ENCODE data around the gene LRRC17.

Gene LRRC17

GRCh38 chr7:102912742-102913141 lies at the start of gene LRRC17:
Gene LRRC17 (plus strand): TSS chr7:102913000. CDS start chr7:102933914, 20,914 bp downstream.
- WGBS (ENCODE audit: insufficient coverage, insufficient read length), result no CpG with 5 or more reads among the region's 6 CpGs
- Histone ChIP-seq H3K27ac (ENCODE audit: low read length) (no peak within 1 kb of the TSS), H3K36me3 (ENCODE audit: control insufficient read depth, insufficient read depth, low read length) (no peaks in the 10 kb centered on the region), H3K27me3 (ENCODE audit: control insufficient read depth, insufficient read depth, low read length) (no peaks in the 10 kb centered on the region), H3K9me3 (ENCODE audit: control insufficient read depth, insufficient read depth, low read length) (no peaks in the 10 kb centered on the region), H3K4me1 (ENCODE audit: control insufficient read depth, insufficient read depth, low read length) (no peaks in the 10 kb centered on the region), H3K4me3 (ENCODE audit: low read length) (no peak within 1 kb of the TSS)
- DNase-seq (ENCODE audit: low read depth, low spot score), result no peak

DNA sequence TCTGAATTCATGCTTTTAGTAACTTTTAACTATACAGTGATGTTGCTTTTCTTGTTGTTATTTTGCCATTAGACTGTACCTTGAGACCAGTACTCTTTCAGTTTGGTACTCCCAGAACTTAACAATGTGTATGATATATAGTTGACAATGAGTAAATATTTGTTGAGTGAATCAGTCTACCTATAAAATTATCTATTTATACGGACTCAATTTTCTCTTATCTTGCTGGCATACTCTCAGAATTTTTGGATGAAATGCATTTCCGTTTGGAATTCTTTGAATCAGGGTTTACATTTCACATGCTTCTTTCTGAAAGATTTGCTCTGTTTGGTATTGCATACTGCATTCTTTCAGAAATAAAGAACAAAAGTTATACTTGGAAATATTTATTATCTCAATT lies 47.8 kb upstream of the LRRC17 start:
- H3K36me3 ChIP-seq (ENCODE audit: control insufficient read depth, insufficient read depth, low read length), result no peaks in the 10 kb centered on the region
- no peaks in the 10 kb centered on the region for H3K27me3 ChIP-seq (ENCODE audit: control insufficient read depth, insufficient read depth, low read length)
- H3K4me1 ChIP-seq (ENCODE audit: control insufficient read depth, insufficient read depth, low read length), result no peaks in the 10 kb centered on the region
- no peak overlapping the region for H3K27ac ChIP-seq (ENCODE audit: low read length)
- H3K4me3 ChIP-seq (ENCODE audit: low read length), result no peak overlapping the region
- no peak for DNase-seq (ENCODE audit: low read depth, low spot score)
- no peaks in the 10 kb centered on the region for H3K9me3 ChIP-seq (ENCODE audit: control insufficient read depth, insufficient read depth, low read length)
- no CpG with 5 or more reads among the region's 2 CpGs for WGBS (ENCODE audit: insufficient coverage, insufficient read length)

GRCh38 chr7:102866535-102867215 lies 46.1 kb upstream of the LRRC17 start:
- Histone ChIP-seq H3K36me3 (ENCODE audit: control insufficient read depth, insufficient read depth, low read length) (no peaks in the 10 kb centered on the region), H3K27ac (ENCODE audit: low read length) (no peak overlapping the region), H3K4me3 (ENCODE audit: low read length) (no peak overlapping the region), H3K9me3 (ENCODE audit: control insufficient read depth, insufficient read depth, low read length) (no peaks in the 10 kb centered on the region), H3K27me3 (ENCODE audit: control insufficient read depth, insufficient read depth, low read length) (no peaks in the 10 kb centered on the region), H3K4me1 (ENCODE audit: control insufficient read depth, insufficient read depth, low read length) (no peaks in the 10 kb centered on the region)
- WGBS (ENCODE audit: insufficient coverage, insufficient read length), result no CpG with 5 or more reads among the region's 3 CpGs
- DNase-seq (ENCODE audit: low read depth, low spot score), result no peak

DNA sequence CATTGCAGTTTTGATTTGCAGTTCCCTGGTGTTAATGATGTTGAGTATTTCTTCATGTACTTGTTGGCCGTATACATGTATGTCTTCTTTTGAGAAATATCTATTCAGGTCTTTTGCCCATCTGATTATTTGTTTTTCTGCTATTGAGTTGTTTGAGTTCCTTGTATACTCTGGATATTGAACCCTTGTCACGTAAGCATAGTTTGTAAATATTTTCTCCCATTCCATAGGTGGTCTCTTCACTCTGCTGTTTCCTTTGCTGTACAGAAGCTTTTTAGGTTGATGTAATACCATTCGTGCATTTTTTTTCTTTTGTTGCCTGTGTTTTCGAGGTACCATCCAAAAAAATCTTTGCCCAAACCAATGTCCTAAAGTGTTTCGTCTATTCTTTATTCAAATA lies 43.6 kb upstream of the LRRC17 start:
- H3K4me1 ChIP-seq (ENCODE audit: control insufficient read depth, insufficient read depth, low read length), result no peaks in the 10 kb centered on the region
- DNase-seq (ENCODE audit: low read depth, low spot score), result no peak
- H3K27me3 ChIP-seq (ENCODE audit: control insufficient read depth, insufficient read depth, low read length), result 0 out of 2 replicates have a peak, but pooled peaks cover 1% of the 10 kb centered on the region
- no peak overlapping the region for H3K4me3 ChIP-seq (ENCODE audit: low read length)
- H3K27ac ChIP-seq (ENCODE audit: low read length), result no peak overlapping the region
- H3K36me3 ChIP-seq (ENCODE audit: control insufficient read depth, insufficient read depth, low read length), result no peaks in the 10 kb centered on the region
- WGBS (ENCODE audit: insufficient coverage, insufficient read length), result no CpG with 5 or more reads among the region's 5 CpGs
- no peaks in the 10 kb centered on the region for H3K9me3 ChIP-seq (ENCODE audit: control insufficient read depth, insufficient read depth, low read length)

- Histone ChIP-seq H3K36me3 (ENCODE audit: control insufficient read depth, insufficient read depth, low read length) (no peaks in the 10 kb centered on the region), H3K27ac (ENCODE audit: low read length) (no peak overlapping the region), H3K27me3 (ENCODE audit: control insufficient read depth, insufficient read depth, low read length) (0 out of 2 replicates have a peak, but pooled peaks cover 1% of the 10 kb centered on the region), H3K4me3 (ENCODE audit: low read length) (no peak overlapping the region), H3K4me1 (ENCODE audit: control insufficient read depth, insufficient read depth, low read length) (no peaks in the 10 kb centered on the region), H3K9me3 (ENCODE audit: control insufficient read depth, insufficient read depth, low read length) (no peaks in the 10 kb centered on the region)
- DNase-seq (ENCODE audit: low read depth, low spot score), result no peak
- no CpG with 5 or more reads among the region's 2 CpGs for WGBS (ENCODE audit: insufficient coverage, insufficient read length)
Measured at GRCh38 chr7:102872460-102872859, 40.3 kb upstream of the LRRC17 start.

DNA sequence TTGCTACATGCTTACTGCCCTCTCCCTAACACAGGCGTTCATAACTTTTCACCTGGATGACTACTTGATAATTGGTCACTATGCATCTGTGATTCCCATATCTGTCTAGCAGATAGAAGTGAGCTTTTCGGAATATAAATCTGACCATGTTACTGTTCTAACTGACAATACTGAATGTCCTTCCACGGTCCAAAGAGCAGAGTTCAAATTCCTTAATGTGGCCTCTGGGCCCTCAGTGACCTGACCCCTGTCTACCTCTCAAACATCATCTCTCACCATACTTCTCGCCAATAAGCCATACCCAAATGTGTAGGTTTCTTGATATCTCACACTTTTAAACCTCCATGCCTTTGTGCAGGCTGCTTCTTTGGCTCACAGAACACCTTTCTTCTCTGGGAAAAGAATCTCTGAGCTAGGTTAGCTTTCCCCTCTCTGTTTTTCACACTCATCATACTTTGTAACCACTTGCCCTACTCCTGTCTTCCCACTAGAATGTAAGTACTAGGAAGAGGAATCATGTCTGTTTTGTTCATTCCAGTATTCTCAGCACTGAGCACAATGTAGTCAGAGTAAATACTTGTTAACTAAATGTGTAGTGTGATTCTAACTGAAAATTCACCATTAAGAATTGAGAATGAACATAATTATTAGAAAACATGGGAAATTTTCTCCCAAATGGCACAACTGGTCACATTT lies 39.2 kb upstream of the LRRC17 start:
- Histone ChIP-seq H3K9me3 (ENCODE audit: control insufficient read depth, insufficient read depth, low read length) (no peaks in the 10 kb centered on the region), H3K27ac (ENCODE audit: low read length) (no peak overlapping the region), H3K4me3 (ENCODE audit: low read length) (no peak overlapping the region), H3K27me3 (ENCODE audit: control insufficient read depth, insufficient read depth, low read length) (0 out of 2 replicates have a peak, but pooled peaks cover 1% of the 10 kb centered on the region), H3K36me3 (ENCODE audit: control insufficient read depth, insufficient read depth, low read length) (no peaks in the 10 kb centered on the region), H3K4me1 (ENCODE audit: control insufficient read depth, insufficient read depth, low read length) (no peaks in the 10 kb centered on the region)
- no CpG with 5 or more reads among the region's 4 CpGs for WGBS (ENCODE audit: insufficient coverage, insufficient read length)
- no peak for DNase-seq (ENCODE audit: low read depth, low spot score)

DNA sequence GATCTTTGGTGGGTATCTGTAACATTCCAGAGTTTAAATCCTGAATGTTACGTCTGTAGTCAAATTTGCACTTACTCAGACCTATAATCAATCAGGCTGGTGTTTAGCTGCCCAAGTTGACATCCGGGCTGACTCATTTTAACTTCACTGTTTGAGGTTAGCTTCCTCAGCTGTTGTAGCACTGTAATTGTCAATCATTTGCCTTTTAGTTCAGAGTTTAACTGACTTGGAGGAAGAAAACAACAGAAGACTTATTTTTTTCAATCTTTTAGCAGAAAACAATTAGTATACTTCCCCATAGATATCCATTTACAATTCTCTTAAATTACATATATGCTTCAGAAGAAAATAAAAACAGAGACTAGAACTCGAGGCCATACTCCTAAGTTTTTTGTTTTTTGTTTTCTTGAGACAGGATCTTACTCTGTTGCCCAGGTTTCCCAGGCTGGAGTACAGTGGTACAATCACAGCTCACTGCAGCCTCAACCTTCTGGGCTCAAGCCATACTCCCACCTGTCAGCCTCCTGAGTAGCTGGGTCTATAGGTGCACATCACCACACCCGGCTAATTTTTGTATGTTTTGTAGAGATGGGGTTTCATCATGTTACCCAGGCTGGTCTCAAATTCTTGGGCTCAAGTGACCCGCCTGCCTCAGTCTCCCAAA lies 38.5 kb upstream of the LRRC17 start:
- Histone ChIP-seq H3K36me3 (ENCODE audit: control insufficient read depth, insufficient read depth, low read length) (no peaks in the 10 kb centered on the region), H3K9me3 (ENCODE audit: control insufficient read depth, insufficient read depth, low read length) (no peaks in the 10 kb centered on the region), H3K4me1 (ENCODE audit: control insufficient read depth, insufficient read depth, low read length) (no peaks in the 10 kb centered on the region), H3K4me3 (ENCODE audit: low read length) (no peak overlapping the region), H3K27me3 (ENCODE audit: control insufficient read depth, insufficient read depth, low read length) (0 out of 2 replicates have a peak, but pooled peaks cover 1% of the 10 kb centered on the region), H3K27ac (ENCODE audit: low read length) (no peak overlapping the region)
- WGBS (ENCODE audit: insufficient coverage, insufficient read length), result no CpG with 5 or more reads among the region's 5 CpGs
- DNase-seq (ENCODE audit: low read depth, low spot score), result no peak

DNA sequence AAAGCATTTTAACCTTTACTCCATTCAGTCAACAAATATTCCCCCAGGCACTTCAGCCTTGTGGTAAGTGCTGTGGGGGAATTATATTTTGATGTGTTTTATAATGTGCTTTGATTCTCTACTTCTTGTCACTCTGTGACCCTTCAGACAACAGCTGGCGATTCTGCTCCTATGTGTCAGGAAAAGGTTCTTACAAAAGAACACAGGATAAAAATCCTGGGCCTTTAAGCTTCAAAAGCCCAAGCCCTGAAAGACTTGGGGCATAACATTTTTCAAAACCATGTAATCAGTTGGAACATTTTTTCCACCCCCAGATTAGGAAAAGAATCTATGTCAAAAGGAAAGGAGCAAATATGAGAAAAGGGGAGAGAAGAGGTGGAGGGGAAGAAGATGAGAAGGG lies 37.8 kb upstream of the LRRC17 start:
- H3K4me3 ChIP-seq (ENCODE audit: low read length), result no peak overlapping the region
- H3K4me1 ChIP-seq (ENCODE audit: control insufficient read depth, insufficient read depth, low read length), result no peaks in the 10 kb centered on the region
- no peaks in the 10 kb centered on the region for H3K9me3 ChIP-seq (ENCODE audit: control insufficient read depth, insufficient read depth, low read length)
- 0 out of 2 replicates have a peak, but pooled peaks cover 1% of the 10 kb centered on the region for H3K27me3 ChIP-seq (ENCODE audit: control insufficient read depth, insufficient read depth, low read length)
- H3K27ac ChIP-seq (ENCODE audit: low read length), result no peak overlapping the region
- H3K36me3 ChIP-seq (ENCODE audit: control insufficient read depth, insufficient read depth, low read length), result no peaks in the 10 kb centered on the region
- no CpG with 5 or more reads among the region's 1 CpG for WGBS (ENCODE audit: insufficient coverage, insufficient read length)
- no peak for DNase-seq (ENCODE audit: low read depth, low spot score)

GRCh38 chr7:102875700-102876295 lies 37.0 kb upstream of the LRRC17 start:
- H3K9me3 ChIP-seq (ENCODE audit: control insufficient read depth, insufficient read depth, low read length), result no peaks in the 10 kb centered on the region
- no peak overlapping the region for H3K4me3 ChIP-seq (ENCODE audit: low read length)
- DNase-seq (ENCODE audit: low read depth, low spot score), result no peak
- no CpG with 5 or more reads among the region's 3 CpGs for WGBS (ENCODE audit: insufficient coverage, insufficient read length)
- H3K36me3 ChIP-seq (ENCODE audit: control insufficient read depth, insufficient read depth, low read length), result no peaks in the 10 kb centered on the region
- H3K27me3 ChIP-seq (ENCODE audit: control insufficient read depth, insufficient read depth, low read length), result 0 out of 2 replicates have a peak, but pooled peaks cover 1% of the 10 kb centered on the region
- H3K27ac ChIP-seq (ENCODE audit: low read length), result no peak overlapping the region
- H3K4me1 ChIP-seq (ENCODE audit: control insufficient read depth, insufficient read depth, low read length), result no peaks in the 10 kb centered on the region

DNA sequence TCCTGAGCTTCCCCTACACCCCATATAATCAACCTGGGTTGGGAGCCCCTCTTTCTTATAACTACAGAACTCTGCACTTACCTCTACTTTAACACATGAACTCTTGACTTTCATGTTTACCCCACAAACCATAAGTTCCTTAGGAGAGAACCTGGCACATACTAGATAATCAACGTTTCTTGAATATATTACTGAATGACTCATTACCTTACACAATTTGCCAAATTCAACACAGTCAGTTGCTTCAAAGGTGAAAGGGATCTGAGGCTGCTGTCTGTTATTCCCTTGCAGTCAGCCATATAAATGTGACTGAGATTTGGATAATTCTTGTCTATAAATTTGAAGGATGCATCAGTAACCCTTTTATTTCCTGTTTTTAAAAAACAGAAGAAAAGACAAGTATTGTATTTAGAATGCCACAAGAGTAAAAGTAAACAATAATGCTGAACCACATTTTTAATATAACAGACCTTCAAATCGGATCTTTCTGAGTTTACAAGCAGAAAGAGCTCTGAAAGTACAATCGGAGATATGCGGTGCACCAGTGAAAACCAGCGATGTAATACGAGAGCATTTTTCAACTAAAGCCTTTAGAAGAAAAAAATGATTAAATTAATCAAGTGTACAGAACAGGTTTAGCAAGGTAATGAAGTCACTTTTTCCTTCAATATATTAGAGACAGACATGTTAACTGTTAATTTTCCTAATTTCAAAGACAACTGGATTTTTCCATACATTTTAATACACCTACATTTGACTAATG lies 29.5 kb upstream of the LRRC17 start:
- no peak overlapping the region for H3K4me3 ChIP-seq (ENCODE audit: low read length)
- no peak for DNase-seq (ENCODE audit: low read depth, low spot score)

More for the DNA sequence above, 29.5 kb upstream of the LRRC17 start:
- Histone ChIP-seq H3K4me1 (ENCODE audit: control insufficient read depth, insufficient read depth, low read length) (no peaks in the 10 kb centered on the region), H3K9me3 (ENCODE audit: control insufficient read depth, insufficient read depth, low read length) (no peaks in the 10 kb centered on the region), H3K27ac (ENCODE audit: low read length) (no peak overlapping the region), H3K27me3 (ENCODE audit: control insufficient read depth, insufficient read depth, low read length) (no peaks in the 10 kb centered on the region), H3K36me3 (ENCODE audit: control insufficient read depth, insufficient read depth, low read length) (no peaks in the 10 kb centered on the region)
- no CpG with 5 or more reads among the region's 6 CpGs for WGBS (ENCODE audit: insufficient coverage, insufficient read length)
